Fibroblast of lung (primary cell): ENCODE data around the gene ZNF37A.

ENCODE experiments used
- EZH2 ChIP-seq: IDR thresholded peaks from 2 replicates; pipeline ENCODE4 v1.5.1; 2012; ENCODE audit warnings: low read length, control low read depth, mild to moderate bottlenecking; ENCODE audit errors: missing control alignments
- TF ChIP-seq, protein P1 (sequence below), 2 donors: IDR thresholded peaks in 1 of 2; conservative IDR thresholded peaks in 1 of 2; 1 replicate in 1 of 2; 2 replicates in 1 of 2; pipeline ENCODE4 v1.5.1; 2011 to 2012; ENCODE audit warnings: low read length in 2 of 2, control low read depth in 1 of 2, inconsistent platforms in 1 of 2, low read depth in 1 of 2, mild to moderate bottlenecking in 1 of 2

DNA sequence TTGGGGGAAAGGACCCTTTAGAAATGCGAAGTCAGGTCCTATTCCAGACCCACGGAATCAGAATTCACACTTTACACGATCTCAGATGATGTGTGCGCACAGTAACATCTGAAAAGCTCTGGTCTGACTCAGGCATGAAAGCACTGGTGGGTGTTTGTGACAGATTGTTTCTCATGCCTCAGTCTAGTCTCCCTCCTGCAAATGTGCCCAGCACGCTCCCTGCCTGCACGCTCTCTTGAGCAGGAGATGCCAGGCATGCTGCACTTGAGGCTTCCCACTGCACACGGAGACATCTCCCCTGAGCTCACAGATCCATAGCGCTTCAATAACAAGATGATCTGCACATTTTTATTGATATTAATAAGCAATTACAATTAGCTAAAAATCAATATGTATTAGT is 23.6 kb upstream of the ZNF37A start:
- TF ChIP-seq, protein P1, sequence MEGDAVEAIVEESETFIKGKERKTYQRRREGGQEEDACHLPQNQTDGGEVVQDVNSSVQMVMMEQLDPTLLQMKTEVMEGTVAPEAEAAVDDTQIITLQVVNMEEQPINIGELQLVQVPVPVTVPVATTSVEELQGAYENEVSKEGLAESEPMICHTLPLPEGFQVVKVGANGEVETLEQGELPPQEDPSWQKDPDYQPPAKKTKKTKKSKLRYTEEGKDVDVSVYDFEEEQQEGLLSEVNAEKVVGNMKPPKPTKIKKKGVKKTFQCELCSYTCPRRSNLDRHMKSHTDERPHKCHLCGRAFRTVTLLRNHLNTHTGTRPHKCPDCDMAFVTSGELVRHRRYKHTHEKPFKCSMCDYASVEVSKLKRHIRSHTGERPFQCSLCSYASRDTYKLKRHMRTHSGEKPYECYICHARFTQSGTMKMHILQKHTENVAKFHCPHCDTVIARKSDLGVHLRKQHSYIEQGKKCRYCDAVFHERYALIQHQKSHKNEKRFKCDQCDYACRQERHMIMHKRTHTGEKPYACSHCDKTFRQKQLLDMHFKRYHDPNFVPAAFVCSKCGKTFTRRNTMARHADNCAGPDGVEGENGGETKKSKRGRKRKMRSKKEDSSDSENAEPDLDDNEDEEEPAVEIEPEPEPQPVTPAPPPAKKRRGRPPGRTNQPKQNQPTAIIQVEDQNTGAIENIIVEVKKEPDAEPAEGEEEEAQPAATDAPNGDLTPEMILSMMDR (conservative IDR thresholded peaks at IDR 0.05 in 1 of 2, IDR thresholded peaks at IDR 0.05 in 1 of 2; ENCODE audit: low read depth in 1 of 2, low read length in 2 of 2) = no peak
- no peak for TF ChIP-seq EZH2
